PC-3 (cell line): ENCODE results near the gene CAMSAP1. TPM values are rescaled to one million over a fixed set of nuclear protein-coding genes. Genes with fewer than 3 reads are reported as not detected.
"Not testable (repeated sequence)": the region's sequence is repeated elsewhere in the genome, so short reads cannot be mapped to it uniquely, and the experiment has no call there.

Experiments
- ATAC-seq: fragments of 200-7000 bp; cut with Tn5 transposase; 2 replicates; pipeline ENCODE4 v1.9.1; 2020; ENCODE audit warnings: mild to moderate bottlenecking, moderate library complexity
- BruUV-seq: library from RNA; stranded (reverse); fragments of 400-500 nt; replicated peaks from 2 replicates; lab custom pipeline; 2021; lab: Mats Ljungman, UMichigan
- CTCF ChIA-PET: fragments of 300-600 bp; sonication (Branson Sonifier 250); formaldehyde crosslinking; loops from one replicate; lab custom pipeline; 2022; ENCODE audit warnings: antibody characterized with exemption; lab: Charles Lee
- POLR2A ChIA-PET: fragments of 300-600 bp; sonication (Branson Sonifier 250); formaldehyde crosslinking; loops from one replicate; lab custom pipeline; 2022; ENCODE audit warnings: antibody characterized with exemption; ENCODE audit not compliant: unreplicated experiment; lab: Charles Lee
- DNase-seq: peaks from one replicate; pipeline ENCODE4 v3.0.0-alpha.2; 2015
- H2AFZ ChIP-seq: fragments of 300-600 bp; sonication (generic); 2 replicates; pipeline ENCODE4 v1.6.0; 2016; ENCODE audit warnings: antibody characterized with exemption, low read length
- H3F3A ChIP-seq: fragments of 300-600 bp; sonication (generic); one replicate; pipeline ENCODE4 v1.6.0; 2017; ENCODE audit warnings: antibody characterized with exemption, low read length, control low read depth, mild to moderate bottlenecking; ENCODE audit not compliant: unreplicated experiment
- H3K27ac ChIP-seq: fragments of 300-600 bp; sonication (generic); 2 replicates; pipeline ENCODE4 v1.5.1; 2016; ENCODE audit warnings: mild to moderate bottlenecking, low read length
- H3K27me3 ChIP-seq: fragments of 300-600 bp; sonication (generic); 2 replicates; pipeline ENCODE4 v1.6.1; 2016; ENCODE audit warnings: low read length, mixed read lengths
- H3K36me3 ChIP-seq: fragments of 300-600 bp; sonication (generic); 2 replicates; pipeline ENCODE4 v1.6.1; 2016; ENCODE audit warnings: low read depth, mixed run types, low read length, mixed read lengths
- H3K4me1 ChIP-seq: fragments of 300-600 bp; sonication (generic); 2 replicates; pipeline ENCODE4 v1.5.1; 2016; ENCODE audit warnings: low read length; ENCODE audit not compliant: insufficient read depth
- H3K4me2 ChIP-seq: fragments of 300-600 bp; sonication (generic); 2 replicates; pipeline ENCODE4 v1.6.0; 2016; ENCODE audit warnings: low read length
- H3K4me3 ChIP-seq: fragments of 300-600 bp; sonication (generic); 2 replicates; pipeline ENCODE4 v1.5.1; 2016; ENCODE audit warnings: mild to moderate bottlenecking, low read length, mixed read lengths
- H3K79me2 ChIP-seq: fragments of 300-600 bp; sonication (generic); 2 replicates; pipeline ENCODE4 v1.6.1; 2017; ENCODE audit warnings: low read length, mixed read lengths
- H3K9ac ChIP-seq: fragments of 300-600 bp; sonication (generic); 2 replicates; pipeline ENCODE4 v1.6.0; 2016; ENCODE audit warnings: mild to moderate bottlenecking, low read length
- H3K9me2 ChIP-seq: fragments of 300-600 bp; sonication (generic); replicated peaks from 2 replicates; pipeline ENCODE4 v1.6.1; 2016; ENCODE audit warnings: mixed run types, low read length, mixed read lengths
- H3K9me3 ChIP-seq: fragments of 300-600 bp; sonication (generic); 2 replicates; pipeline ENCODE4 v1.6.1; 2016; ENCODE audit warnings: low read length, mixed read lengths
- H4K20me1 ChIP-seq: fragments of 300-600 bp; sonication (generic); 2 replicates; pipeline ENCODE4 v1.6.1; 2016; ENCODE audit warnings: low read length, mixed read lengths
- CTCF ChIP-seq: fragments of 300-600 bp; sonication (generic); conservative IDR thresholded peaks from 2 replicates; pipeline ENCODE4 v1.5.1; 2017; ENCODE audit warnings: antibody characterized with exemption, low read depth, mild to moderate bottlenecking, low read length
- EZH2 ChIP-seq: fragments of 300-600 bp; sonication (generic); IDR thresholded peaks from one replicate; pipeline ENCODE4 v1.6.1; 2017; ENCODE audit warnings: antibody characterized with exemption, mild to moderate bottlenecking, low read length; ENCODE audit not compliant: unreplicated experiment
- EZH2phosphoT487 ChIP-seq: fragments of 300-600 bp; sonication (generic); IDR thresholded peaks from 2 replicates; pipeline ENCODE4 v1.6.1; 2018; ENCODE audit warnings: mild to moderate bottlenecking, antibody characterized with exemption, low read length, borderline replicate concordance
- intact Hi-C: fragments of 100-400 bp; cut with micrococcal nuclease; formaldehyde crosslinking; loops from 2 replicates; pipeline ENCODE4 v1.9.0; 2023
- total RNA-seq: library from RNA; depleted of rRNA; stranded (reverse); fragments of >200 nt; gene quantifications from 2 replicates; pipeline ENCODE4 v1.2.3, GENCODE V29; 2014

CAMSAP1 gene
- total RNA-seq, 1 experiment from 2014 or later = 16.4 TPM

GRCh38 chr9:135895202-135895848 is 12.0 kb downstream of the CAMSAP1 start:
- no peak overlapping the region for H3K27ac ChIP-seq
- no peak for ATAC-seq
- H3K9ac ChIP-seq = no peak overlapping the region
- no peaks in the 10 kb centered on the region for H3F3A ChIP-seq
- no peaks in the 10 kb centered on the region for H3K9me2 ChIP-seq
- no peak overlapping the region for H2AFZ ChIP-seq
- H3K4me3 ChIP-seq = no peak overlapping the region
- CTCF ChIA-PET = no interaction called here
- POLR2A ChIA-PET = interaction anchor here (0.6 kb wide), 1 partner anchor 31 kb away, joined by 6 read pairs; no protein-coding TSS in a partner anchor
- no TSS peak for BruUV-seq
- no peaks in the 10 kb centered on the region for H3K4me1 ChIP-seq
- peaks cover 99% of the 10 kb centered on the region for H3K79me2 ChIP-seq
- no peaks in the 10 kb centered on the region for H3K36me3 ChIP-seq
- H3K9me3 ChIP-seq = no peaks in the 10 kb centered on the region
- TF ChIP-seq EZH2 (no peak), CTCF (no peak), EZH2phosphoT487 (no peak)
- no peak for DNase-seq
- H3K4me2 ChIP-seq = no peak overlapping the region
- intact Hi-C loops = no loop called here
- no peaks in the 10 kb centered on the region for H3K27me3 ChIP-seq
- peaks cover 44% of the 10 kb centered on the region; the same call in 1 of the 2 replicates for H4K20me1 ChIP-seq

GRCh38 chr9:135893104-135893503 is 14.2 kb downstream of the CAMSAP1 start:
- intact Hi-C loops = no loop called here
- H3K9me3 ChIP-seq = no peaks in the 10 kb centered on the region
- TF ChIP-seq EZH2phosphoT487 (no peak), EZH2 (no peak), CTCF (no peak)
- H3K9me2 ChIP-seq = no peaks in the 10 kb centered on the region
- no peaks in the 10 kb centered on the region for H3K4me1 ChIP-seq
- H4K20me1 ChIP-seq = peaks cover 49% of the 10 kb centered on the region; the same call in 1 of the 2 replicates
- POLR2A ChIA-PET = no interaction called here
- DNase-seq (no peak), ATAC-seq (no peak)
- H3K4me3 ChIP-seq = no peak overlapping the region
- no peaks in the 10 kb centered on the region for H3K36me3 ChIP-seq
- H3K27ac ChIP-seq = no peak overlapping the region
- H3F3A ChIP-seq = no peaks in the 10 kb centered on the region
- peaks cover 99% of the 10 kb centered on the region for H3K79me2 ChIP-seq
- H3K9ac ChIP-seq = no peak overlapping the region
- H3K27me3 ChIP-seq = no peaks in the 10 kb centered on the region
- H3K4me2 ChIP-seq = no peak overlapping the region
- no peak overlapping the region for H2AFZ ChIP-seq
- CTCF ChIA-PET = no interaction called here
- BruUV-seq = no TSS peak

GRCh38 chr9:135892327-135892726 is 15.0 kb downstream of the CAMSAP1 start:
- H3K9ac ChIP-seq, H2AFZ ChIP-seq, H3K4me3 ChIP-seq, H3K36me3 ChIP-seq, H3K4me2 ChIP-seq, H3K9me3 ChIP-seq, ATAC-seq, CTCF ChIA-PET, H3K27ac ChIP-seq, H3K4me1 ChIP-seq, DNase-seq, intact Hi-C loops, POLR2A ChIA-PET, H3F3A ChIP-seq, H3K27me3 ChIP-seq, BruUV-seq, H3K9me2 ChIP-seq: not testable (repeated sequence)
- peaks cover 99% of the 10 kb centered on the region for H3K79me2 ChIP-seq
- H4K20me1 ChIP-seq = peaks cover 44% of the 10 kb centered on the region; the same call in 1 of the 2 replicates
